NOMO-1 treated with dmso at 0.1 percent for 144 hours (cell line): ENCODE results near the gene DNAJC5.
"Not testable (repeated sequence)": the region's sequence is repeated elsewhere in the genome, so short reads cannot be mapped to it uniquely, and the experiment has no call there.

Source experiments
- DNase-seq: peaks from one replicate; lab custom pipeline; 2025; ENCODE audit not compliant: unreplicated experiment; lab: John Stamatoyannopoulos, UW

Gene DNAJC5

DNA sequence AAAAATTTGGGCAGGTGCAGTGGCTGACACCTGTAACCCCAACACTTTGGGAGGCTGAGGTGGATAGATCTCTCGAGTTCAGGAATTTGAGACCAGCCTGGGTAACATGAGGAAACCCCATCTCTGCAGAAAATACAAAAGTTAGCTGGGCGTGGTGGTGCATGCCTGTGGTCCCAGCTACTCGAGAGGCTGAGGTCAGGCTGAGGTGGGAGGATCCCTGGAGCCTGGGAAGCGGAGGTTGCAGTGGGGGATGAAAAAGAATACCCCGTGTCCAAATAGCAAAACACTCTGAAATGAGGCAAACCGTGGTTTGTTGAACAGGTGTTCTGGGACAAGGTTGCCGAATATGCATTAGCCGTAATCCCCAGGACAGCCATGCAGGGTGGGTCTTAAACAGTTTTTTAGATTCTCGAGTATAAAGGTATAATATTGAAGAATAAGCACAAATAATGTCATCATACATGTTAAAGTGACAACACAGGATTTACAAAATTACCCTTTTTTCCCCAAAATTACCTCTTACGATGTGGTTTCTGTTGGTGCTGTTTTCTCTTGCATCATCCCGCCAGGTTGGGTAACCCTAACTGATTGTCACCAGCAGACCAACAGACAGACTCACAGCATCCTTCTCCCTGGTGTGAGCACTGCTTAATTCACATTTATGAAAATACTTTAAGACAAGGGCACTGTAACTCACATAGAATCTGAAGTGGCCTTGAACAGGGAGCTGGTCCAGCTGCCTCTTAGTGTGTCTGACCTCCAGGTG lies 9.1 kb downstream of the DNAJC5 start:
- peak; percentile 70 for DNase-seq

DNA sequence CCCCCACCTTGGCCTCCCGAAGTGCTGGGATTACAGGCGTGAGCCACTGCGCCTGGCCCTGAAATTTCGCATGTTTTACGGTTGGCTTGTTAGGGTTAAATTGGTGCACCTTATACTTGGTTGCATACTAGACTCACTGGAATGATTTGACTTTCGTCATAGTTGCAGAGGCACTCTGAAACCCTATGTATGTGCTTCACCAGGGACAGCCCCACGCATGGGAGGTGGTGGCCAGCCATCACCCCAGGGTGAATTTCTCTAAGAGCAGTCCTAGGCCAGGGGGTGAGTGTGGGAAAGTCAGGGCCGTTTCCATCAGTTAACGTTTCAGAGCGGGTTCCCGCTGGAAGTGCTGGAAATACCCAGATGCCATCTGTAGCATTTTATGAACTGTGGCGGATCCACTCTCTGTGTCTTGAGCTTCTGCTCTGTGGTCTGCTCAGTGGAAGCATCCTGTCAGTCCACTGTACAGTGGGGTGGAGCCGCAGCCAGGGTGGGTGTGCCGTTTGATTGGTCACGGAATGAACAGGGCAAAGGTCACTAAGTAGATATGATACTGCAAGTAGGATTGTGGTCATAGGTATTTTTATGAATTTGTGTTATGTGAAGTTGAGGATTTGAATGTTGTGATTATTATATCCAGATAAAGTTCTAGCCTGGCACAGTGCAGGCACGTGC lies 13.2 kb downstream of the DNAJC5 start:
- no peak for DNase-seq

DNA sequence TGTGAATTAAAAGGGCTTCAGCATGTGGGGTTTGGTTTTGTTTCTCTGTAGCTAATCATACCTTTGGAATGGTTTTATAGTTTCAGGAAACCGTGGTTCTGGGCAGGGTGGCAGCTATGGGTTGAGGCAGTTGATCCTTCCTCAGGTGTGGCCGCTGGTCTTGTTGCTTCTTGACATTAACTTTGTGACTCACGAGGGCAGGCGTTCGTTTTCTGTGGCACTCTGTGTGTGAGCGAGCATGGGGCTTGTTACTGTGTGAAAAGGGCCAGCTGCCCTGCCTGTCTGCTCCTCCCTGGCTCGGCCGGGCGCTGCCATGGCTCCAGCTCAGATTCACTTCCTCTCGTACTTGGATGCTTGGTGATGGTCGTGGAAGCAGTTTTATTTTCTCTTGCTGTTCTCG lies 16.2 kb downstream of the DNAJC5 start:
- peak; percentile 49 for DNase-seq

DNA sequence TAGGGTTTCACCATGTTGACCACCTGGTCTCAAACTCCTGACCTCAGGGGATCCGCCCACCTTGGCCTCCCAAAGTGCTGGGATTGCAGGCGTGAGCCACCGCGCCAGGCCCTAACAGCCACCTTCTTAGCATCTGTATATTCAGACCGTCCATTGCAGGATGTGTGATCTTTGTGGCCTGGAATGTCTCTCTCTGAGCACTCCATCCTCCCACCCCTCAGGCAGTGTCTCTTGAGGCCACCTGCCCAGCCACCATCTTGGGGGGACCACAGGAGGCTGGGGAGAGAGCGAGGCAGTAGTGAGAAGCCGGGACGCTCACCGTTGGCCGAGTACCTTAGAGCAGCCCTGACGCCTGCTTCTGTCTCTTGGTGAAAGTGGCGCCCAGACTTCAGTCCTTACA lies 18.8 kb downstream of the DNAJC5 start:
- DNase-seq, result no peak

DNA sequence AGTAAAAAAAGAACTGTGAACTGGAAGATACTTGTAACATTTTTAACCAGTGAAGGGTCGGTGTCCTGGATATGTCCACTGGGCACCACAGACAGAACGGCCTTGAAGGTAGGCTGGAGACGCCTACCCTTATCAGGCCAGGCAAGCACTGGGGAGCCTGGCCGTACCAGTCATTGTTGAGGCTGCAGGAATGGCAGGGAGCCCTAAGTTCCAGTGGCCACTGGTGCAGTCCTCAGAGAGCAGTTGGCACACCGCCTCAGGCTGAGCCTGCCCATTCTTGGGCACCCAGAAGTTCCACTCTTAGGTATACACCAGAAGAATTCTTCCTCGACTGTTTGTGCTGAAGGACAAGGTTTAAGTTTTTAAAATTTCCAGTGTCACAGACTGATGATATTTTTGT lies 20.5 kb downstream of the DNAJC5 start:
- no peak for DNase-seq

DNA sequence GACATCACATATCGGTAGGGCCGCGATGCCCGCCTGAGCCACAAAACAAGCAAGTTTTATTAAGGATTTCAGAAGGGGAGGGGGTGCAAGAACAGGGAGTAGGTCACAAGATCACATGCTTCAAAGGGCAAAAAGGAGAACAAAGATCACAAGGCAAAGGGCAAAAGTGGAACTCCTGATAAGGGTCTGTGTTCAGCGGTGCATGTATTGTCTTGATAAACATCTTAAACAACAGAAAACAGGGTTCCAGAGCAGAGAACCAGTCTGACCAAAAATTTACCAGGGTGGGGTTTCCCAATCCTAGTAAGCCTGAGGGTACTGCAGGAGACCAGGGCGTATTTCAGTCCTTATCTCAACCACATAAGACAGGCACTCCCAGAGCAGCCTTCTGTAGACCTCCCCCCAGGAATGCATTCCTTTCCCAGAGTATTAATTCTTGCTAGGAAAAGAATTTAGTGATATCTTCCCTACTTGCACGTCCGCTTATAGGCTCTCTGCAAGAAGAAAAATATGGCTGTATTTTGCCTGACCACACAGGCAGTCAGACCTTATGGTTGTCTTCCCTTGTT lies 21.5 kb downstream of the DNAJC5 start:
- DNase-seq, result not testable (repeated sequence)

DNA sequence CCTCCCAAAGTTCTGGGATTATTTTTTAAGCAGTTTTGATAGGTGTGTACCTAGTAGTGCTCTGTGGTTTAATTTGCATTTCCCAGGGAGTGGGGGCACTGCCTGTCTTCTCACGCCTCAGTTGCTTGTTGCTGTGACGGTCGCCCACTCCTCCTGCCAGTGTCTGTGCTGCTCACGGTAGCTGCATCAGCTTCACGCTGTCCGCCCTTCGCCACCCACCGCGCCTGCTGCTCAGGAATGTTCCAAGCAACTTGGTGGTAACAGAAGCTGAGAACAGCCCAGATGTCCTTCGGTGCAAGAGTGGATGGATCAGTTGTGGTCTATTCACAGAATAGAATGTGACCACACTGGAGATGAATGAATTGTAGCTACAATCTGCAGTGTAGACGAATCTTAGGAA lies 22.9 kb downstream of the DNAJC5 start:
- DNase-seq, result no peak

DNA sequence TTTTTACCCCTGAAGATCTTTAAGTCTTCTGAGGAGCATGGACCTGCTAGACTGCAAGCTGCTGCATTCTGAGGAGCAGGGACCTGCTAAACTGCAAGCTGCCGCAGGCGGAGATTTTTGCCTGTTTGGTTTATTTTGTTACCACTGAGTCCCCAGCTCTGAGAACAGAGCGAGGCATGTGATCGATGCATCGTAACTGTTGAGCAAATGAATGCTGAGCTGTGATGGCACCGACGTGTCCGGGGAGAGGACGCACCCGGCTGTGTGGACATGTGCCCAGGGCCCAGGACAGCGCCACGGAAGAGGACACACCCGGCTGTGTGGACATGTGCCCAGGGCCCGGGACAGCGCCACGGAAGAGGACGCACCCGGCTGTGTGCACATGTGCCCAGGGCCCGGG lies 24.2 kb downstream of the DNAJC5 start:
- DNase-seq, result no peak

DNA sequence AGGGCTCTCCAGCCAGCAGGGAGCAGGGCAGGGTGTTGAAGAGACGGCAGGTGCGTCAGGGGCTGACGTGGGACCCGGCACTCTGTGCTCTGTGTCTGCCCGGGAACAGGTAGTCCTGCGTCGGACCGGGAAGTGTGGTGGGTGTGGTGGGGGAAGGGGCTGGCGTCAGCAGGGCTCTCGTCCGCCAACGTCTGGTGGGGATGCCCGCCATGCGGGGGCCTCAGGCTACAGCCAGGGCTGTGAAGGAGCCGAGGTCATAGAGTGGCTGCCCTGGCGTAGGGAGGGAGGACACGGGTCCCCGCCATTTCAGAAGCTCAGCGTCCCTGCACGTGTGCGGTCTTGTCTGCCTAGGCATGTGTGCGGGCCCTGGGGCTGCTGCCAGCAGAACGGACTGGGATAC lies 25.3 kb downstream of the DNAJC5 start:
- no peak for DNase-seq

DNA sequence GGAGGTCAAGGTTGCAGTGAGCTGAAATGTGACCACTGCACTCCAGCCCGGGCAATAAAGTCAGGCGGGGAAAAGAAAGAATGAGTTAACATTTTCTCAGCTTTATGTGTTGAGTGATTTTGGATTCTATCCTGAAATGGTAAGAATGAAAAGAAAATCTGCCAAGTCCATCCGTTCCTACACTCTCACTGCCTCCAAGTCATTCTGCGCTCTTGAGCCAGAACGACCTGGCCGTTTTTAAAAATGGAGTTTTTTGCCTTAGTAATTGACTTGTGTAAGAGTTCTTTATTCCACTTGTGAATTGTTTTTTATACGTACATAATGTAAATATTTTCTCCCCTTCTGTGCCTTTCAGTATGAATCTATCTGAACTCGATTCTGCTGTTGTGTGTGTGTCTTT lies 28.7 kb downstream of the DNAJC5 start:
- no peak for DNase-seq

DNA sequence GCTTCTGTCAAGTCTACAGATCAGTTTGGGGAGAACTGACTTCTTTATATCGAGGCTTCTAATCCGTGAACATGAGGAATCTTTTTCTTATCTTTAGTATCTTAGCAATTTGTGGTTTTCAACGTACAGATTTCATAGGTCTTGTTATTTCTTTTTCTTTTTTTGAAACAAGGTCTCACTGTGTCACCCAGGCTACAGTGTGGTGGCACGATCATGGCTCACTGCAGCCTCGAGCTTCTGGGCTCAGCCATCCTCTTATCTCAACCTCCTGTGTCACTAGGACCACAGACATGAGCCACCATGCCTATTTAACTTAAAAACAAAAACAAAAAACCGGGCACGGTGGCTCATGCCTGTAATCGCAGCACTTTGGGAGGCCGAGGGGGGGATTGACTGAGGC lies 29.3 kb downstream of the DNAJC5 start:
- DNase-seq, result no peak

DNA sequence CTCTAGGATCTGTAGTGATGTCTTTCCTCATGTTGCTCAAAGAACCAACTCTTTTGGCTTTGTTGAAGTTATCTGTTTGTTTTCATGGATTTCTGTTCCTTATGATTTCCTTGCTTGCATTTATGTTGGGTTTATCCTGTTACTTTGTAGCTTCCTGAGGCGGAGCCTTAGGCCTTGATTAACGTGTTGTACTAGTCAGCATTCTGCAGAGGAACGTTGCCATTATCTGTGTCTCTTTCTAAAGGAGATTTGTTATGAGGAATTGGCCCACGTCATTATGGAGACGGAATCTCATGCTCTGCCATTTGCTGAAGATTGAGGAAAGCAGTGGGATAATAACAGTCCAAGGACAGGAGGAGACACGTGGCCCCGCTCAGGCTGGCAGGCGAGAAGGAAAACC lies 31.4 kb downstream of the DNAJC5 start:
- DNase-seq, result no peak

DNA sequence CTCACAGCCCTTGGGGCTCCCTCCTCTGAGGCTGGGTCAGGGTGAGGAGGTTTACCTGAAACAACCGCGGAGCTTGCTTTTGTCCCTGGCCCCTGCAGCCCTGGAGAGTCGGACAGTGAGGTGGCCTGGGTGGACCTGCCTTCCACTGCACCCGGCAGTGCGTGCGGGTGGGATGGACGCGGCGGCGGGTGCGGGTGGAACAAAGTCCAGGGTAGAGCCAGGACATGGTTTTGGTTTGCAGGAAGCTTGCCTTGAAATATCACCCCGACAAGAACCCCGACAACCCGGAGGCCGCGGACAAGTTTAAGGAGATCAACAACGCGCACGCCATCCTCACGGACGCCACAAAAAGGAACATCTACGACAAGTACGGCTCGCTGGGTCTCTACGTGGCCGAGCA lies 34.1 kb downstream of the DNAJC5 start:
- DNase-seq, result no peak

DNA sequence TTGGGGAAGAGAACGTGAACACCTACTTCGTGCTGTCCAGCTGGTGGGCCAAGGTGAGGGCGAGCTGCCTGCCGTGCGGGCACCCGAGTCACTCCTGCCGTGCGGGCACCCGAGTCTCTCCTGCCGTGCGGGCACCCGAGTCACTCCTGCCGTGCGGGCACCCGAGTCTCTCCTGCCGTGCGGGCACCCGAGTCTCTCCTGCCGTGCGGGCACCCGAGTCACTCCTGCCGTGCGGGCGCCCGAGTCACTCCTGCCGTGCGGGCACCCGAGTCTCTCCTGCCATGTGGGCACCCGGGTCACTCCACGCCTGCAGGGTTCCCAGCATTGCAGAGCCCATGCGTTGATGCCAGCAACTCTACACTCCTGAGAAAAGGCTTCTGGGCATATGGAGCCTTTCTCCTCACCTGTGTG lies 34.6 kb downstream of the DNAJC5 start:
- DNase-seq, result not testable (repeated sequence)

DNA sequence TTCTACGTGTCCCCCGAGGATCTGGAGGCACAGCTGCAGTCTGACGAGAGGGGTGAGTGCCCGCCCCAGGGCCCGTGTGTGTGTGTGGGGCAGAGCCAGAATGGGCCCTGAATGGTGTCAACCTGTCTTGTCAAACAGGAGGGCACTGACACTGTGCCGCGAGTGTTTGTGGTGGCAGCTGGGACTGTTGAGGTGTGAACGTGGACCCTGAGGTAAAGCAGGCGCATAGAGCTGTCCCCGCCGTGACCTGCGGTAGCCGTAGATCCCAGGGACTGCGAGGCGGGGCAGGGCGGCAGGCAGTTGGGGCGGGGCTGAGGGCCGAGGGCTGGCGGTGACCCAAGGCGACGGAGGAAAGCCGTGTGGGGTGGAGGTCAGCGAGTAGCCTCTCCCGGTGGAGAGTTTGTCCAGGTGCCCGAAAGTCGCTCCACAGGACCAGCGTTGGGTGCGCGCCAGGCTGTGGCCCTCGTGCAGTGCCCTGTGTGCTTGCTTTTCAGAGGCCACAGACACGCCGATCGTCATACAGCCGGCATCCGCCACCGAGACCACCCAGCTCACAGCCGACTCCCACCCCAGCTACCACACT lies 36.1 kb downstream of the DNAJC5 start:
- no peak for DNase-seq

DNA sequence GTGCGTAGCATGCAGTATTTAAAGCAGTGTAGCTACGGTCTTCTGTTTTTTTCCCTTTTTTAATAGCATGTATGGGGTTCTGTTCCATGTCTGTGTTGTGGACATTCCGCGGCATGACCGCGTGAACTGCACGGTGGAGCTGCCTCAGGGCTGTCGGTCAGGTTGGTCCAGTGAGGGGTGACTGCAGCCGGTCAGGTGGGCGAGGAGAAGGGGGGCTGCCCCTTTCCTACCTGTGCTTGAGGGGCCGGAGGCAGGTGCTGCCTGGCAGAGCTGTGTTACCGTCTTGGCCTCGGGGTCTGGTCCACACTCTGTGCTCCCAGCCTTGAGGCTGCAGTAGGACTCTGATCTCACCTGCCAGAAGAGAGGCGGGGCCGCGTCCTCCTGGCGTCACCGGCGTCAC lies 36.8 kb downstream of the DNAJC5 start:
- no peak for DNase-seq

DNA sequence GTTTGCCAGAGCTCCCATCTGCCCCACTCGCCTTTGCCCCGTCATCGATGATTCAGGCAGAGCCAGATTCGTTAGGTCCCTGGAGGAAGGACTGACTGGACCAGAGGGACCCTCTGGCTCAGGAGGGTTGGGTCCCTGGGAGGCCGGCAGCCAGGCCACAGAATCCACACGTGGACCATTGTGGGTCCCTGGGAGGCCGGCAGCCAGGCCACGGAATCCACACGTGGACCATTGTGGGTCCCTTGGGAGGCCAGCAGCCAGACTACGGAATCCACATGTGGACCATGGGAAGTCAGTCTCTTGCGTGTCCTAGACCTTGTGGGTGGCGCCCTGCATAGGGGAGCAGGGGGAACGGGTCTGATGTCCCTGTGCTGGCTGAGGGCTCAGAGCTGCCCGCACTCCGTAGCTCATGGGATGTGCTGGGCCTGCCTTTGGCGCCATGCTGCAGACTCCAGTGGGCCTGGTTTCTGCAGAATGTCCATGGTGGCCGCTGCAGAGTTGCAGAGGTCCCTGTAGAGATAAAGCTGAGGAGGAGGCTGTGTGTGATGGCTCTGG lies 37.8 kb downstream of the DNAJC5 start:
- DNase-seq, result no peak

DNA sequence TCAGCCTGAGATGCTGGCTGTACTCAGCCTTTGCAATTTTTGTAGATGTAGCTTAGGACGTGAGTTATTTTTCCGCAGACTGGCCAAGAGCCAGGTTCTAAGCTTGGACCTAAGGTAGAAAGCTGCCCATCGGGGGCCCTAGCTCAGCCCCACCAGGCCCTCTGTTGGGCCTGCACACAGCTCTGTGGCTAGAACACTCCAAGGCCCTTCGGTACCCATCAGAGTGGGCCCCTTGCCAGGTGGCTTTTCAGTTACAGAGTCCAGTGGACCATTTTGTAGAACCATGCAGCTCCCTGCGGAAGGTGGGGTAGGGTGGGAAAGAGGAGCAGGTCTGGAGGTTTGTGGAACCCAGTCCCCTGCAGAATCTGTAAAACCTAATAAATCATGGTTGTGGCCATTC lies 38.7 kb downstream of the DNAJC5 start:
- no peak for DNase-seq

DNA sequence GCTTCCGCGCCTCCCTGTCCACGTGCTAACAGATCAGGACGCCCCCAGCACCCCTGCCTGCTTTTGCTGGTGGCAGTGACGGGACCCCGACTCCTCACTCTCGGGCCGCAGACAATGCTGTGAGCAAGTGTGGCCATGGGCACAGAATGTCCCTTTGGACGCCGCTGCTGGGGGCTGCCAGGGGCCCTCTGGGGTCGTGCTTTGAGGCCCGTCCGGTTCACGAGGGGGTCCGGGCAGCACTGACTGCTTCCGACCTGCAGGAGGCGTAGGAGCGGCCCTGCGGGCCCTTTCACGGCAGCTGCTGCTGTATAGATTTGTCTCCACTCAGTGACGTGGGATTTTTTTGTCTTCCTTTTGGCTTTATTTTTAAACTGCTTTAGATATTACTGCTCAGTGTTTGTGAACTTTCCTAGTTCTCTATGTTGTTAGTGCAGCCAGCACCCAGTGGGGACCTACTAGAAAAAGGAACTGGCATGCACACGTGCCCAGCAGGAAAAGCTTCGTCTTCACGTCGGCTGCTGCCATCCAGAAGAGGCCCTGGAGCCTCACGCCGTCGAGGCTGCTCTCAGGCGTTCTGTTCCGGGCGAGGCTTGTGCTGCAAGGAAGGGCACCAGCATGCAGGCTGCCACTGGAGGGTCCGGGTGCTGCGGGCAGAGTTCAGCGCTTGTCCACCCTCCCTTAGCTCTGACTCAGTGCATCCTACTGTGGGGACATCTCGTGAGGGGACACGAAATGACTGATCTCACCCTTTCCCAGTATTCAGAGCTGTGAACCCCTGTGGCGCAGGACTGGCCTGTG lies 39.5 kb downstream of the DNAJC5 start:
- no peak for DNase-seq

DNA sequence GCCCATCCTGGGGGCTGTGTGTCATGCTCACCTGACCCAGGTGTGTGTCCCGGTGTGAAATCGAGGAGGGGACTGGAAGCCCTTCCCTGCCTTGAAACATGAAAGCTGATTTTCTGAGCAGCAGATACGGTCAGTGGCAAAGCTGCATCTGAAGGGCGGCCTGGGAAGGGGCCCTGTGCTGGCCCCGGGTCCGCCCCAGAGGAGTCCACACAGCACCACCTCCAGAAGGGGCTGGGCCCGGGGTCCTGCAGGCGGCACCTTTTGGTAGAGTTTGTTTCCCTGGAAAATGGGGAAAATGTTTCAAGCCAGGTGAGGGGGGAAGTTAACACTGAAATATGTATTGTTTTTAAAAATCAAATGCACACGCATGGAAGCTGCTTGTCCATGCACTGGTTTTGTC lies 40.5 kb downstream of the DNAJC5 start:
- DNase-seq, result no peak

DNA sequence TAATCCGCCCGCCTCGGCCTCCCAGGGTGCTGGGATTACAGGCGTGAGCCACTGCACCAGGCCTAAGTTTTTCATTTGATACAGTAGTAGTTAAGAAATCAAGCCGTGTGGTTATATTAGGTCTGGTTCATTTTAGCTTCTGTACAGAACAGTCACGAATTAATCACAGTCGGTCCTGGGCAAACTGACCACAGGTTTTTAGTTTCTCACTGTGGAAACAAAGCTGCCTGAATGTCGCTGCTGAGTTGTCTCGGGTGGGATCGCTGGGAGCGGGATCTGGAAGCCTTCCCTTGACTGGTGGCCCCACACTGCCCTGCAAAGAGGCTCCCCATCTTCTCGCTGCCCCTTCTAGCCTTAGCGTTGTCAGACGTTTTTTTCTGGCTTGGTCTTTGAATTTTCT lies 42.7 kb downstream of the DNAJC5 start:
- no peak for DNase-seq
